GM21528 (cell line): ENCODE data around the gene RFX3.

Experiments used
- ATAC-seq: cut with Tn5 transposase; IDR thresholded peaks from one replicate; pipeline ENCODE4 v1.9.1; 2021; ENCODE audit warnings: mild to moderate bottlenecking, moderate library complexity; ENCODE audit not compliant: unreplicated experiment, low FRiP score

RFX3 gene

DNA sequence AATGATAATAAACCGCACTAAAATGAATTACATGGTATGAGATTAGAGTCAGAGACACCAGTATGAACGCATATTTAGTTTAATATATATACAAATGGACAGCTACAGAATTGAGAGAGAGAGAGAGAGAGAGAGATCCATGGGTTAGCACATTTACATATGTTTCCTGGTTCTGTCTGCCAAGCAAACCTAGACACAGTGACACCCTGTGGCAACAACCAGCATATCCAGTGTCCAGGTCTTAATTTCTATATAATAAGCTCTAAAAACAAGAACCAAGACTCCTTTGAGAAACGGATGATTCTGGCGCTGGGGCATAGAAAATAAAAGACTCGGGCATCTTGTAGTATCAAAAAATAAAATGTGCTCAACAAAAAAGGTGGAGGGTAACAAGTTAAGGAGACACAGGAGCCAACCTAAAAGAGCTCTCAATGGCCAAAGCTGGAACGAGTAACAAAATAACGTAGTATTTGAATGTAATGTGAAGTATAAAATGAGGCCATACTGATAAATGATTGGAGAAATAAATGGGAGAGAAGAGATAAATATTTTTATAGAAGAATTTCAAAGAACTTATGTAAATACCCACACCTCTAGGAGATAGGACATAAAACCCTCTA, 84.5 kb downstream of the RFX3 start:
- peak; percentile 86 for ATAC-seq

- ATAC-seq: no peak
These were observed 89.0 kb downstream of the RFX3 start for GRCh38 chr9:3436629-3437420.

- no peak for ATAC-seq
These were observed 90.1 kb downstream of the RFX3 start for GRCh38 chr9:3435732-3436131.

GRCh38 chr9:3434594-3434993, 91.2 kb downstream of the RFX3 start:
- no peak for ATAC-seq

GRCh38 chr9:3433754-3434153, 92.0 kb downstream of the RFX3 start:
- no peak for ATAC-seq

DNA sequence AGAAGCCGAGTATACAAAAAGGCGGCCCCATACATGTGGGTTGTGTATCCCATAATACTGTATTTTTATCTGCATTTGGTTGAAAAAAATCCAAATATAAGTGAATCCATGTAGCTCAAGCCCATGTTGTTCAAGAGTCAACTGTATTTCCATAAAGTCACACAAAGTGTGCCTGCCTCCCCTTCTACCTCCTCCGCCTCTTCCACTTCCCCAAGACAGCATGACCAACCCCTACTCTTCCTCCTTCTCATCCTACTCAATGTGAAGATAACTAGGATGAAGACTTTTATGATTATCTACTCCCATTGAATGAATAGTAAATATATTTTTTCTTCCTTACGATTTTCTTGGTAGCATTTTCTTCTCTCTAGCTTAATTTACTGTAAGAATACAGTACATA, 92.7 kb downstream of the RFX3 start:
- ATAC-seq: no peak

DNA sequence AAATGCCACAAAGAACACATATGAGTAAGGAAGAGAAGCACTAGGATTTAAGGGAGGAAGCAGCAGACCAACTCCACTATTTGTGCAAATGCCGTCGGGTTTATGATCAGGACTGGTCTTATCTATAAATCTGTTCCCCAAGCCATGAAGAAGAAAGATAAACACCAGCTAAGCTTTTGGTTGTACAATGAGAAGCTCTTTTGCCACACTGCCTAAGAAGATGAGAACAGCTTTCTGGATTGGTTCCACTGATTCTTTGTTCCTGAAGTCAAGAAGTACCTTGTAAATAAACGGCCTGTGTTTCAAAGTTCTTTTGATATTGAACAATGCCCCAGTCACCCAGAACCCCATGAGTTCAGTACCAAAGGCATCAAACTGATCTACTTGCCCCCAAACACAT, 93.9 kb downstream of the RFX3 start:
- ATAC-seq: no peak

DNA sequence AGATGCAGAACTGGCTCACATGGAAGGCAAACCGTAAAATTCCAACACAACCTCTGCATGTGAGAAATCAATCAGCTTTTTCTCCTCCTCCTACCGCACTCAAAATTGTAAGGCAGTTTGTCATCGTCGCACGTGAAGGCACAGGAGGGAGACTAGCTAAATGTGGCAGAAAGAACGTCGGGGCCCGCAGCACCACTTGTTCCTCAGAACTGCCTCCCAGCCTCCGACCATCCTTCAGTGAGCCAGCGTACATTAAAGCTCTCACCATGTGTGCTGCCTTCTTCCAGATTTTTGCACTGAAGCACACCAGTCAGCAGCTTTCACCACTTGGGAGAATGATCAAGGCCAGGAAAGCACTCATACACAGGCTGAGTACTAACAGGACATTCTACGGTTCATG, 105.9 kb downstream of the RFX3 start:
- ATAC-seq: no peak

GRCh38 chr9:3415906-3416305, 109.9 kb downstream of the RFX3 start:
- ATAC-seq: no peak

GRCh38 chr9:3413984-3414383, 111.8 kb downstream of the RFX3 start:
- no peak for ATAC-seq

DNA sequence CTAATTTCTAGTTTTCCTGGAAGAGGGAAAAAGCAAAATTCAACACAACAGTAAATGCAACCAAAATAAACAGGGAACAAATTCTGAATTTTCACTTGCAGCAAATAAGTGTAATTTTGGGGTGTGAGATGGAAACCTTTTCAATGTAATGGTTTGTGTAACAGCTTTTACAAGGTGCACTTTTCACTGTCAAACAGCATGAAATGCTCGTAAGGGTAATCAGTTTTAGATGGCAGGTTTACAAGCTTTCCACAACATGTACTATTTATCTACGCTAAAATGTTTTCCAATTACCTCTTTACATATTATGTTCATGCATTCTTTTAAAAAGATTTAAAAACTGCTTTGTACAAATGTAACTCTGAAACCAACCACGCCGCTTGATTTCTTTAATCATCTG, 115.3 kb downstream of the RFX3 start:
- ATAC-seq: no peak

- ATAC-seq: no peak
These were observed 116.3 kb downstream of the RFX3 start for GRCh38 chr9:3409453-3409852.

- no peak for ATAC-seq
These were observed 122.5 kb downstream of the RFX3 start for GRCh38 chr9:3403315-3403714.

DNA sequence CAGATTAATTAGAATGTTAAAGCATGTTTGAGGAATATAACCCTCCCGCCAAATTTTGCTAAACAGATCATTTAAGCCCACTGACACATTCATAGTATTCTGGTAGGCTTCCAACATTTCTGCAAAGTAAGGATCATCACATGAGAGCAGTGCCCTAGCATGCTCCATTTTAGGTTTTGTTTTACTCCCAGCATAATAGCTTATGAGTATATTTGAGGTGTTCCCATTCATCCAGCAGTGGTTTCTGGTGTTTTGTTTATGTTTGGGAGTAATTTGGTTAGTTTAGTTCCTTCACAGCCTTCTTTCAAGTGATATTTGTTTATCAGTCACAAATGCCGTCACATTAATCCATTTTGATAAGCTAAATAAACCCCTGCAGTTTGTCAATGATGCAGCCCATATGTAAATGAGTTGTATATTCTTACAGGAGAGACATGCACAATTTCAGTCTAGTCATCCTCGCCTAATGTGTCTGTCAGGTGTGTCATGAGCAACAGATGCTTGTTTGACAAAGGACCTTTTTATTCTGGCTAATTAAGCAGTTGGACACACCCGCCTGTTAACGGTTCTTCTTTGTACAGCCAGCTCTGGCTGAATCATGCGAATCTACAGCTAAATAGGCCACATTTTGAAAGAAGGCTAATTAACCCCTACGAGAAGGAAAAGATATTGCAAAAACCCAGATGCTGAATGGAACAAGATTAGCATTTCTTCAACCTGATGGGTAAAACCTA, 124.4 kb downstream of the RFX3 start:
- ATAC-seq: no peak

- peak; percentile 60 for ATAC-seq
These were observed 127.6 kb downstream of the RFX3 start for GRCh38 chr9:3398232-3398648.

GRCh38 chr9:3397766-3398165, 128.0 kb downstream of the RFX3 start:
- ATAC-seq: peak; percentile 41

- no peak for ATAC-seq
These were observed 134.4 kb downstream of the RFX3 start for GRCh38 chr9:3391414-3391813.

DNA sequence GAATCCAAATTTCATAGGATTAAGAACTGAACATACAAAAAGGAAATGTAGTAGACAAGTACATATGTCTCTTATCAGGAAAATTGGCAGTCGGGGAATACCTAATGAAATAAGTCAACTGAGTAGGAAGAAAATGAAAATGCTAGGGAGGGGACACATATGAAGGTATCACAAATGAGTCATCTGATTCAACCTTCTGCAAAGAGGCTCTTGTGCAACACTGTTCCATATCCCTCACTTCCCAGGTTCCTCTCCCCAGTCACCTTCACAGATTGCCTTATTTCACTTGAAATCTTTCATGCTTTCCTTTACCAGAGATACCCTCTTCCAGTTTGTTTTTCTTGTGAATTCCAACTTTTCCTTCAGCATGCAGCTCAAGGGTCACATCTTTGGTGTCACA, 139.0 kb downstream of the RFX3 start:
- ATAC-seq: no peak

GRCh38 chr9:3385871-3386270, 139.9 kb downstream of the RFX3 start:
- ATAC-seq: peak; percentile 95

GRCh38 chr9:3371842-3372241, 154.0 kb downstream of the RFX3 start:
- ATAC-seq: no peak

DNA sequence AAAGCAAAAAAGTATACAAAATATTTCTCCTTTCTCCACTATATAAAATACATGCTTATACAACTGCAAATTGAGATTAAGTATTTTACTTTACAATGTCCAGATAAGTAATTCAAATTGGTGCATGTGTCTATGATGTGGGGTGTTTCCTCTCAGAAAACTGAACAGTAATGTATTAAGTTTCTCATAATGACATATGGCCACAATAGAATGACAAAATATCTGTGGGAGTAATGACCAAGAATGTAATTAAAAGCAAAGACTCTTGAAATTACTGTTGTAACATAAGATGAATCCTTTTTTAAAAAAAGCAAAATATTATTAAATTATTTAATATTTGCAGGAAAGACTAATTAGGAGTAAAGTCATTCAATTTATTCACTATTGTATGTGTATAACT, 155.1 kb downstream of the RFX3 start:
- ATAC-seq: no peak

DNA sequence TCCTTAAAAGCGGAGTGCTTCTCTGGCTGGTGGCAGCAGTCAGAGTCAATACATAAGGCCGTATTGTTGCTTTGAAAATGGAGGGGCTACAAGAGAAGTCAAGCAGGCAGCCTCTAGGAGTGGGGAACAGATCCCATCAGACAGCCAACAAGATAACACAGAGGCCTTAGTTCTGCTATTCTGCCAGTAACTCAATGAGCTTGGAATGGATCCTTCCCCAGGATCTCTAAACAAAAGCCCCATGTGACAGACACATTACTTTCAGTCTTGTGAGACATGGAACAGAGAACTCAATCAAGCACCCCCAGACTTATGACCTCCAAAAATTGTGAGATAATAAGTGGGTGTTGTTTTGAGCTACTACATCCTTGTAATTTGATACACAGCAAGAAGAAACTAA, 158.6 kb downstream of the RFX3 start:
- ATAC-seq: no peak
